HTERT RPE-1 (cell line): ENCODE data around the gene GREB1L.

Experiments used
- in situ Hi-C: fragments of 300-500 bp; cut with MboI; formaldehyde crosslinking; loops from 4 replicates; pipeline ENCODE4 v1.14.3; 2020; ENCODE audit warnings: low sequenced_read_pairs

The GREB1L gene

DNA sequence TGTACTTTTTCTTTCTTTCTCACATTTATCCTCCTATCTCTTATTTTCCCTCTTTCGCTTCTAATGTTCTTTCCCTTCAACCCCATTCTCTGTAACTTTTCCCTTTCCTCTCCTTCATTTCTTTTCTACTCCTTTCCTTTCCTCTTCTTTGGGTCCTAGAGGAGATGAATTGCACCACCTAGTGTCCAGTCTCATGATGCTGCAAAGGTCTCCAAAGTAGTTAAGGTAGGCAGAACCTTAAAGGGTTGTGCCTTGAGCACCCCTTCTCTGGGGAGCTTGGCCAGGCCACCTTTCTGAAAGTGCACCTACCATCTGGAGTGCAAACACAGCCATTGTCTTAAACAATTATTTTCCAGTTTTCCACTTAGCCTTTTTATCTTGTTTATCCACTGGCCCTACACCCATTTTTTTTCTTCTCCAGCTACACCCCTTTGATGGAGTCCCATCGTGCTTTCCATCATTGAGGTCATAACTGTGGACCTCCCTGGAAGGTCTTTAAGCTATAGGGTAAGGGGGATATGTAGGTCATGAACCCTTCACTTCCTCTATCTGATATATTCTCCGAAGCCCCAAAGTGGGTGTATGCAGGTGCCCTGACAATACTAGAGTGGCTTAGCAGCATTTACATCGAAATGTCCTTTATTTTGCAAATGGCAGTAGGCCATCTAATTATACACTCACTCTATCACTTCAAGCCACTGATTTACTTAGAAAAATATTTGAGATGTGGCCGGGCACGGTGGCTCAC, 202.6 kb downstream of the GREB1L start:
- in situ Hi-C loops: no loop called here

DNA sequence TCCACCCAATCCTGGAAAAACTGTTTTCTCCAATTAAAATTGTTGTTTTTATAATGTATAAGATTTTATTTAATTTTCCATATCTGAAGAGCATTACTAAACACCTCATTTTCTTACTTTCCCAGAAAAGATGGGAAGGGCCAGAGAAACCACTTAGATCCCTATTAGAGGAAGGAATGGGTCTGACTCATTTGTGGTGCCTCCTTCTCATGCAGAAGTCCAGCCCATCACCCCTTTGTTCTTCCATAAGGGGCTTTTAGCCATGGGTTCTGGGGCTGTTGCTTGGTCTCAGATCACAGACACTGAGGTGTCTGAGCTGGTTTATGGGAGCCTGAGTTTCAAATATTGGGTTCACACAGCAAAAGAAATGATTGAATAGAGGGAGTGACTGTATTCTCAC, 206.3 kb downstream of the GREB1L start:
- in situ Hi-C loops: no loop called here

DNA sequence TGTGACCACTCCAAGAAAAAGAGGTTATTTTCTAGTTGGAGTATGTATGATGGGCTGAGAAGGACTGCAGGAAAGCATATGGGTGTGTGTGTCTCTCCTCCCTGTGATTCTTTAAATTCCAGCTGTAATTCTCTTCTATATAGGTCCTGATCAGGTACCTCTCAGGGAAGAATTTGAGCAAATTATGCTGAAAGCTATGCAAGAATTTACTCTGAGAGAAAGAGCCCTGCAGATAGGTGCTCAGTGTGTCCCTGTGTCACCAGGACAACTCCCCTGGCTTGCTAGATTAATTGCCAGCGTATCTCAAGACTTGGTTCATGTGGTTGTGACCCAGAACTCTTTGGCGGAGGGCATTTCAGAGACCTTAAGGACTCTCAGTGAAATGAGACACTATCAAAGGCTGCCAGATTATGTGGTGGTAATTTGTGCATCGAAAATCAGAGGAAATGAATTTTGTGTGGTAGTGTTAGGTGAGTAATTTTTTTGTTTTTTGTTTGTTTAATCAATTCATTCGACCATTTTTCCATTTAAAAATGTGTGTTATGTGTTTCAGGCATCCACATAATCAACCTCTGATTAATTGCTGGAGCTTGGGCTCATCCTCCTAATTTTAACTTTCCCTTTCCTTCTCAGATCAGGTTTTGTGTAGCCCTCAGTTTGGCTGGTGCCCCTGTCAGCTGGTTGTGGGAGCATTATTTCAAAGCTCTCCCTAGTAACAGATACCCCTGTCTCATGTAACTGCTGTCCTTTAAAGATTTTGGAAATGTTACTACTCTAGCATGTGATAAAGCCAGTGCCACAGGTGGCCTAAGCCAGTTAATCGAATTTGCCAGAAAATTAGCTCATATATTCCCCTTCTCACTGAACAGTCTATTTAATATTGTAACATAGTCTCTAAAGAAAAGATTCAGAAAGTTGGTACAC, 207.6 kb downstream of the GREB1L start:
- in situ Hi-C loops: no loop called here

DNA sequence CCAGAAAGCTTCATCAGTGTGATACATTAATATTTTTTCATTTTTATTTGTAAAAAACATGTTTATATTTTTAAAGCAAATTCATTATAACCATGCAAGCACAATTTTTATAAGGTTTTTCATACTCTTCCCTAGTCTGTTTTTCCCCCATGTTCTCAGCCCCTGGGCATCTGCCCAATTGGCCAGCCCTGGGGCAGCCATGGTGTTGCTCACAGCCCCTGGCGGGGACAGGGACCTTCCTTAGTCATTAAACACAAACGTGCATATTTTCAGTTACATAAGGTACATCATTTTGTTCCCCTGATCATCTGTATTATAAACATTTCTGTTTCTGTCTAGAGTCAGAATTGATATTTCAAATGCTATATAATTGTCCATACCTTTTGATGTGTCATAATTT, 208.5 kb downstream of the GREB1L start:
- in situ Hi-C loops: no loop called here

DNA sequence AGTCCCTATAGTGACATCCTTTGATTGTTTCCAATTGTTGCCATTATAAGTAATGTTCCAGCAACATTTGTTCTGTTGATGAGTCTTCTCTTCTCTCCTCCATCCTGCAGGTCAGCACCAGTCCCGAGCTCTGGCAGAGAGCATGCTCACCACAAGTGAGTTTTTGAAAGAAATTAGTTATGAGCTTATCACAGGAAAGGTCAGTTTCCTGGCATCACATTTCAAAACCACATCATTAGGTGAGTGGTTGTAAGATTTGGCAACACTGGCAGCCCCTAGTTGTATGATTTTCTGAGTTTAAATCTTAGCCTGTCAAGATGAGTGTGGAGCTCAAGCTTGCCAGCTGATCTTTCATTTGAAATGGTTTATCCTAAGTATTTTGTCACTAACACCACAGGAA, 208.9 kb downstream of the GREB1L start:
- in situ Hi-C loops: no loop called here

DNA sequence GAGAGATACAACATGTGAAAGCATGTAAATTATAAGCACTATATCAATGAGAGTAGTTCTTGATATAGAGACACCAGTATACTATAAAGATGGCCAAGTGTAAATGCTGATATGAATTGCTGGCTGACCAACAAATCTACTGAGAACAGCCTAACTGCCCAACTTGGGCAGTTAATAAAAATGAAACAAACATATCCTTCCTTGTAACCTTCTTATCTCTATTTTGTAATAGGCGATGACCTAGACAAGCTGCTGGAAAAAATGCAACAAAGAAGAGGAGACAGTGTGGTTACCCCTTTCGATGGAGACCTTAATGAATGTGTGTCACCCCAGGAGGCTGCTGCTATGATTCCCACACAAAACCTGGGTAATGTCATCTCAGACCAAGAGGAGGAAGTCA, 209.8 kb downstream of the GREB1L start:
- in situ Hi-C loops: no loop called here

DNA sequence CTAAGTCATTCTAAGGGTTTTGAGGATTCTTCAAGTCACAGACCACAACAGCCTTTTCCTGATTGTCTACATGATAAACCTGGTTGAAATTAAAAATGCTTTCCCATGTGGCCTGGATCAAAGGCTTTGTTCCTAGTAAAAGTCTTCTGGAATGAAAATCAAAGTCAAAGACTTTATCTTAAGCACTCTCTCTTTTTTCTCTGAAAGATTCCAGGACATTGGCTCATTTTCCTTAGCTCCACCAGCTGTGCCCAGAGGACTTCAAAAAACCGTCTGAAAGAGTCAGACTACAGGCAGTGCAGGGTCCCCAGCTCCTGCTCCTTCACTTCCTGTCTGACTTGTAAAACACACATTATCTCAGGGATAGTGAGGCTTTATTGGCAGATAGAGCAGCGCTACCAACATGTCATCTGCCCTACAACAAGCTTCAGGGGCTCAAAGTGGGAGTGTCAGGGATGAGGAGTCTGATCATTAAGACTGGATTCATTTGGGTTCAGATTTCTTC, 210.3 kb downstream of the GREB1L start:
- in situ Hi-C loops: no loop called here

DNA sequence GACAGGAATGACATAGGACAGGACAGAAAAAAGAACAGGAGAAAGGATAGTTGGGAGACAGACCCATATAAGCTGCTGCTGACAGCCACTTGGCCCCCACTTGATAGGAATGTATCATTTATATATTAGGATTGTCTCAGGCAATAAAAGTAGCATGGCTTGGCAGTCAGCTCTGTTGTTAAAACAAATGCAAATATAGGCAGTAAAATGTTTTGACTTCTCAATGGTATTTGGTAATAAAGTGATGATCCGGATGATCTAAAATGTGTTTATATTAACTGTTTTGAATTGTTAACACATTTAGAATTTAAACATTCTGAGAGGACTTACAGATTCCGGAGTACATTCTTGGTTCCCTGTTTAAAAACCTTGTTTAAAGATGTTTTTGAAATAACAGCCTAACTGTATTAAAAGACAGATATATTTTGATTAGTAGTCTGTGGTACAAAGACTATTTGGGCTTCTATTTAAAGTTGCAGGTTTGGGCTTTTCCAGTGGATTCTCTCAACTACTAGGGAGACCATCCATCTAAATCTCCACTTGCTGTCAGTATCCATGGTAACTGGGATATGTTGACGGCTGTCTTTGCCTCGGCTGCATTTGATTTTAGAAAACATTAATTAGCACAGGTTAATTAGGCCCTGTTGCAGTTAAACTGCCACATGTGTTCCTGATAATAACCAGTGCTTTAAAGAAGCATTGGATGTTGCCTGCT, 210.9 kb downstream of the GREB1L start:
- in situ Hi-C loops: no loop called here

DNA sequence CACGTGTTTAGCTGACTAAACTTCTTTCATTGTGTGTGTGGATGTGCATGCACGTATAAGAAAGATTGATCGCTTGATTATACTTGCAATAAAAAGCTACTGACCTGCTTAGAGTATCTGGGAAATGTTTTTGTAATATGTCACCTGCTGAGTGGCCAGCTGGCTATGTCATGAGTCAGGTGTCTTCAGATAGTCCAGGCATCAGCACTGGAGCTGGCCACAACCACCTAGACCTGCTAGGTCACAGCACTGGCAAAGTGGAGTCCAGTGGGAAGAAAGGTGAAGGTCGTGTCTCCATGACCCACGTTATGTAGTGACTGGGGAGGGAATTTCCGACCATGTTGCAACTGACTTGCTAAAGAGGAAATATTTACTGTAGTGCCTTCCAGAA, 211.5 kb downstream of the GREB1L start:
- in situ Hi-C loops: no loop called here

DNA sequence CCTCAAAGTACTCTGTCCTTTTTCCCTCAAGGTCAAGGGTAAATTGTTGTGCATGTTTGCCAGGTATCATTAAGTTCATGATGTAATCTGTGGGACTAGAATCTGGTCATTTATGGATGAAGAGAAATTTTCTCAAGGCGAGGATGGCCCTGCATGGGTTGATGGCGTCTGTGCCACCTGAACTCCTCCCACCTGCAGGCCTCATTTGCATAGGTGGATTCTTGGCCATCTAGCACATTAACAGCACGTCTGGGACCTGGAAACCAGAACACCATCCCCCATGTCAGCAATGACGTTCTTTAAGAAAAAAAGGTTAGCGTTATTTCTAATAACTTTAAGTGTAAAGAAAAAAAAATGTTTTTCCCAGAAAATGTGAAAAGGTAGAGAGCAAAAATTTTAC, 212.7 kb downstream of the GREB1L start:
- in situ Hi-C loops: no loop called here

DNA sequence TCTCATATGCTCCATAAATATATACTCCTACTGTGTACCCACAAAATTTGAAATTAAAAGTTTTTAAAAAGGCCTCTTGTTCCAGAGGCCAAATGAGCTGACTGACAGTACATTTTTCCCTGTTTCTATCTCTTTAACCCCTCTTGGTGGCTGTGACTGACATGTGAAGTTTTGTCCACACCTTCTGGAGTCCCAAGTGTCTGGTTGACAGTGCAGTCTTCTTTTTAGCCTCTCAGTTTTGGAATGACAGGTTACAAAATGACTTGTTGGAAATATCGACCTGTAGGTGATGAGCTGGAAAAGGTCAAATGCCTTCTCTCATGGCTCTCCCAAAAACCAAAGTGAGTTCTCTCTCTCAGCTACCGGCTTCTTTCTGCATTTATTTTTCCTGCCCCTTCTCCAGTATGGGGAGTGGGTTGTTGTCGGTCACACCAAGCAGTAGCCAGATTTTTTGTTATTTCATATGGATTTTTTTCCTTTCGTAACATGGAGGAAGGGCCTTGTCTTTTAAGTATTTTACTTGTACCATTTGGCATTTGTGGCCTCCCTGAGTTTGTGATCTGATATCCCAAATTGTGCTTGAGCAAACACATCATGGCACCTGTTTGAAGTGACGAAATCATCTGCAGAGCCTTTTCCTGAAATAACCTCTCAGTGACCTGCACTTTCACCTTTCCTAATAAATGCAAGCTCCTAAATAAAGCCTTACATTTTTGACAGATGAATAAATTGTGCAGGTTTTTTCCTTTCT, 214.6 kb downstream of the GREB1L start:
- in situ Hi-C loops: no loop called here

DNA sequence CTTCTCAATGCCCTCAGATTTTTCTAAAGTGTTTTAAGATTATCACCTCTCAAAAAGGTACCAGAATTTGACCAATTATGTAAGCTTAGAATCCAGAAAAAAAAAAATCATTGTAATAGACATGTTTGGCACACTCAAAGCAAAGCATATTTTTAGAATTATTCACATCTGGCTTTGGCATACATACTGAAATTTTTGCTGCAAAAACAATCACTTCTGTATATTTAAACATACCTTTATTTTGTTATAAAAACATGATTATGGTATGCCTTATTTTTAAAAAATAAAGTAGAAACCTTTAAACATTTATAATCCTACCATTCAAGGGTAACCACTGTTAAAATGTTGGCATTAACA, 215.1 kb downstream of the GREB1L start:
- in situ Hi-C loops: no loop called here

DNA sequence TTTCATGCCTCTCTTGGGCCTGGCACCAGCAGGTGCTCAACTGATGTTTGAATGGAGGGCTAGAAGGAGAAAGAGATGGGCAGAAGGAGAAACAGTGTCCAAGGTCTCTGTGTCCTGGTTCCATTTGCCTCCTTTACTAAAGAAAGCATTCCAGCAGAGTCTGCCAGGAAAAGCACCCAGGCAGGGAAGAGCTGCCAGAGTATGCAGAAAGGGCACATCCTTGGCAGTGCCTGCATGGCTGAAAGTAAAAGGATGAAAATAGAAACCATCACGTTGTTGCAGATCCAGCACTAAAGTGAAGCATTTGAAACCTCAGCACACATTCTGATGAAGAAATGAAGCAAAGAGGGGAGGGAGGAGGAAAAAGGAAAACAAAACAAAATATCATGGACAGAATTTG, 216.3 kb downstream of the GREB1L start:
- in situ Hi-C loops: no loop called here

DNA sequence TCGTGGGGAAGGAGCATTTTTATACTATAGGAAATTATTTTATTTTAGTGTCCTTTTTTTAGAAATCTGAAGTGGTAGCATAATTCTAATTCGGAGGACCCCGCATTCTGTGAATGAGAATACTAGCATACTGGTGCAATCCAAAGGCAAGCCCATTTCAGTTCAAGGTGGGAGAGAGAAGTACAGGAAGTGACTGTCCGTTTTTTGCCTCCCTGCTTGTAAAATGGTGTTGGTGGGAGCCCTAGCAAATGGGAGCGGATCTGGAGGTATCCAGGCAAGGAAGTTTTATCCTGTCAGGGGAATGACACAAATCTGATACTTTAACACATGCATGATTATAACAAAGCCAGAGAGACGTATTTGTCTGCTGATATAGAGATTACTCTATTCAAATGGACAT, 216.8 kb downstream of the GREB1L start:
- in situ Hi-C loops: no loop called here

DNA sequence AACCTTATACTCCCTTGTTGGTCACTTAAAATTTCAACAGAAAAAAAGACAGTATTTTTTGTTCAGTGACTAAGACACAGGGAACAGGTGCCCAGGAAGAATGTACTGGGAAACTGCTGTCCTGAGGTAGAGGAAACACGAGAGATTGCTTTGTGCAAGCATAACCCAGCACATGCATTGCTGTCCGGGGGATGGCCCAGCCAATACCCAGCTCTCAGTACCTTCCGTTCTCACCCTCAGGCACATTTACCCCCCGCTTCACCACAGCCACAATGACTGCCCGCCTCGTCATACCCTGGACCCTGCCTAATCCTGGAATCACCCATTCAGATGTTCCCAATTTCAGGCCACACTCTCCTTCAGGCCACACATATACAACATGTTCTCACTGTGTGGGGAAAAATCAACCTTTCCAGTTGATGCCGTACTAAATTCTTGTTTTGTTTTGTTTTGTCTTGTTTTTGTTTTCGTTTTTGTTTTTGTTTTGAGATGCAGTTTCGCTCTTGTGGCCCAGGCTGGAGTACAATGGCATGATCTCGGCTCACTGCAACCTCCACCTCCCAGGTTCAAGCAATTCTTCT, 217.8 kb downstream of the GREB1L start:
- in situ Hi-C loops: no loop called here

DNA sequence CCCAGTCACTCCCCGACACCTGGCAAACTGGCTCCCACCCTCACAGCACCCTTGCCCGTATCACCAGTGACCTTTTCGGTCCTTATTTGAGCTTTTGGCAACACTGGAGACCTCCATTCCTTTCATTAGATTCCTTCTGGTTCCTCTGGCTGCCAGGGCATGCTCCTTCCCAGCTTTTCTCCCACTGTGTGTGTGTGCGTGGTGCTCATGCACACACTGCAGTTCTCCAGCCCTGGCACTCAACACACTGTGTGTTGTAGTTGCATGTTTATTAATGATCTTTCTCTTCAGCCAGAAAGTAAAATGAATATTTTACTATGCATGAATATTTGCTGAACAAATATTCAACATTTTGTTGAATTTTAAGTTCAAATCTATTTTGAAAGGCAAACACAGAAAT, 219.4 kb downstream of the GREB1L start:
- in situ Hi-C loops: no loop called here

DNA sequence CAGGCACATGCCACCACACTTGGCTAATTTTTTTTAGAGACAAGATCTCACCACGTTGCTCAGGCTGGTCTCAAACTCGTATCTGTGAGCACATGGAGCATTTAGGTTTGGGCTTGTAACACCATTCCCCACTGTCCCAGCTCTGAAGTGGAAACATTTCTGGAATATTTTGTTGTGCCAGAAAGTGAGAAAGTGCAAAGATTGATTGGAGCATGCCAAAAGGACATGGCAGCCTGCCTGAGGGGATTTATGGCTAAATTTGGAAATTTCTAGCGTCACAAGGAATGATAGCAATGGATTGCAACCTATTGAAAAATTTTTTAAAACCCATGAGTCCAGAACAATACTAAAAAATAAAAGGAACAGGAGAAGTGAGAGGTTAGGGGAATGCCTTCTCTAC, 221.7 kb downstream of the GREB1L start:
- in situ Hi-C loops: no loop called here

DNA sequence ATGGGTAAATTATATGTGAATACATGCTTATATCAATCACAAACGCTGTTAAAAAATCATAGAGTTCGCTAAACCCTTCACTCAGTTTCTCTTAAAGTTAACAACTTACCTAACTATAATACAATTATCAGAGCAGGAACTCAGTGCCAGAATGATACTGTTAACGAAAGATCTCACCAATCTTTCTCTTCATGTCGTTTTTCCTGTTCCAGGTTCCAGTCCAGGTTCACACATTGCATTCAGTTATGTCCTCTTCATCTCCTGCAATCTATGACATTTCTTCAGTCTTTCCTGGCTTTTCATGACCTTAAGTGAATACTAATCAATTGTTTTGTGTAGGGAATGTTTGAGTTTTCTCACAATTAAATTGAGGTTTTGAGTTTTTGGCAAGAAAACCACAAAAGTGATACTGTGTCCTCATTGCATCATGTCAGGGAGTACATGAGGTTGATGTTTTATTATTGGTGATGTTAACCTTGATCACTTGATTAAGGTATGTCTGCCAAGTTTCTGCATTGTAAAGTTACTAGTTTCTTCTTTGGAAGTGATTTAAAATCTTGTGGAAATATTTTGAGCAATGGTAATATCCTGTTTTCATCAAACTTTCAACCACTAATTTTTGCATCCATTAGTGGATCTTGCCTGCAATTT, 226.6 kb downstream of the GREB1L start:
- in situ Hi-C loops: no loop called here

DNA sequence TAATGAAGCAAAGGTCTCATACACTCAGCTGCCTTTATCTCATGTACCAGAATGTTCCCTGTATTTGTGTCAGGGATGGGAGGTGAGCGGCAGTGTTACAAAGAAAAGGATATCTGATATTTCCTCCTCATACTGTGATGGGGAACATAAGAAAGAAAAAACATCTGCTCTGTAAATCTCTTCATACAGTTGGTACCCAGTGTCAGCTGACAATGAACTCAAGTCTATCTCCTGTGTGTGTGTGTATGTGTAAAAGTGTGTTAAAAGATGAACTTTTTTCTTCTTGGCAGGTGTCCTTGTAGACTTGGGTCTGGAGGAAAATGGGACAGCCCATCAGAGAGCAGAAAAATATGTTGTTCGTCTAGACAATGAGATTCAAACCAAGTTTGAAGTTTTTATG, 230.7 kb downstream of the GREB1L start:
- in situ Hi-C loops: no loop called here

DNA sequence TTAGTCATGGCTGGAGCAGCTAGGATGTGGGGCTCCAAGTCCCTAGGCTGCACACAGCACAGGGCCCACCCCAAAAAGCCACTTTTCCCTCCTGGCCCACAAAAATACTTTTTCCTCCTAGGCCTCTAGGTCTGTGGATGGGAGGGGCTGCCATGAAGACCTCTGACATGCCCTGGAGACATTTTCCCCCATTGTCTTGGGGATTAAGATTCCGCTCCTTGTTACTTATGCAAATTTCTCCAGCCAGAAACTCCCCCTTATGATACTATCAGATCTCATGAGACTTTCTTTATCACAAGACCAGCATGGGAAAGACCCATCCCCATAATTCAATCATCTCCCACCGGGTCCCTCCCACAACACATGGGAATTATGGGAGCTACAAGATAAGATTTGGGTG, 232.6 kb downstream of the GREB1L start:
- in situ Hi-C loops: no loop called here
